ENCODE data around the gene SRD5A1.

GRCh38 chr5:6720561-6720921 is 87.3 kb downstream of the SRD5A1 start:
- no peak for TF ChIP-seq CTCF (IDR thresholded peaks at IDR 0.05)
- TF ChIP-seq POLR2AphosphoS5 (IDR thresholded peaks at IDR 0.05) = no peak
- no peak for TF ChIP-seq POLR2A (IDR thresholded peaks at IDR 0.05)
